H1 (cell line): ENCODE results near the gene LHFPL6. TPM values are rescaled to one million over a fixed set of nuclear protein-coding genes. Genes with fewer than 3 reads are reported as not detected.

ENCODE experiments used
- CTCF ChIA-PET: fragments of 300-600 bp; sonication (Branson Sonifier 250); formaldehyde crosslinking; loops from one replicate; lab custom pipeline; 2021; ENCODE audit not compliant: partially characterized antibody; lab: Charles Lee
- POLR2A ChIA-PET: fragments of 300-600 bp; sonication (Branson Sonifier 250); formaldehyde crosslinking; loops from one replicate; lab custom pipeline; 2021; ENCODE audit warnings: inconsistent platforms; ENCODE audit not compliant: partially characterized antibody; lab: Charles Lee
- DNase-seq, 2 experiments: peaks; one replicate each; pipeline versions ENCODE4 v3.0.0 to v3.0.0-alpha.2; 2010 to 2022; ENCODE audit warnings: low spot score in 2 of 2, low read depth in 1 of 2, mixed read lengths in 1 of 2
- FAIRE-seq: peaks from 2 replicates; lab custom pipeline; 2011; peaks lifted over from hg19 to GRCh38; lab: Jason Lieb, UNC
- H2AFZ ChIP-seq: 2 replicates; pipeline ENCODE4 v1.8.1; 2012; ENCODE audit warnings: low read length, inconsistent platforms
- H2AK5ac ChIP-seq: 2 replicates; pipeline ENCODE4 v1.6.1; 2013; ENCODE audit warnings: low read depth, low read length
- H2BK120ac ChIP-seq: replicated peaks from 2 replicates; pipeline ENCODE3; 2013; ENCODE audit warnings: low read depth, low read length, inconsistent platforms
- H2BK12ac ChIP-seq: 2 replicates; pipeline ENCODE4 v1.6.1; 2013; ENCODE audit warnings: low read depth, low read length
- H2BK15ac ChIP-seq: 2 replicates; pipeline ENCODE4 v1.6.1; 2013; ENCODE audit warnings: low read length
- H2BK20ac ChIP-seq: 2 replicates; pipeline ENCODE4 v1.6.1; 2013; ENCODE audit warnings: low read length
- H2BK5ac ChIP-seq: 2 replicates; pipeline ENCODE4 v1.6.1; 2013; ENCODE audit warnings: low read depth, low read length
- H3K14ac ChIP-seq: 2 replicates; pipeline ENCODE4 v1.6.1; 2013; ENCODE audit warnings: inconsistent platforms; ENCODE audit not compliant: insufficient read length
- H3K18ac ChIP-seq: 2 replicates; pipeline ENCODE4 v1.6.1; 2013; ENCODE audit warnings: low read length; ENCODE audit errors: extremely low read depth
- H3K23ac ChIP-seq: 2 replicates; pipeline ENCODE4 v1.6.1; 2013; ENCODE audit warnings: inconsistent platforms; ENCODE audit not compliant: insufficient read length
- H3K23me2 ChIP-seq: 2 replicates; pipeline ENCODE4 v1.6.1; 2013; ENCODE audit warnings: low read depth, low read length
- H3K27ac ChIP-seq: 2 replicates; pipeline ENCODE4 v1.6.1; 2011; ENCODE audit warnings: low read depth, low read length, inconsistent platforms
- H3K27me3 ChIP-seq, 4 experiments: replicated peaks in 1 of 4; 1 replicate in 1 of 4; 2 replicates in 3 of 4; pipeline versions ENCODE4 v1.6.1 to v1.8.1; 2011 to 2013; ENCODE audit warnings: low read length in 3 of 4, mild to moderate bottlenecking in 3 of 4, inconsistent platforms in 2 of 4, mixed read lengths in 2 of 4, moderate library complexity in 1 of 4; ENCODE audit not compliant: control insufficient read depth in 3 of 4, insufficient read depth in 3 of 4; ENCODE audit errors: extremely low read depth in 1 of 4
- H3K36me3 ChIP-seq, 4 experiments: 2 replicates each; pipeline versions ENCODE4 v1.6.1 to v1.8.1; 2011 to 2013; ENCODE audit warnings: mild to moderate bottlenecking in 4 of 4, low read length in 3 of 4, moderate library complexity in 2 of 4, control low read depth in 1 of 4, inconsistent platforms in 1 of 4; ENCODE audit not compliant: insufficient read depth in 4 of 4, control insufficient read depth in 2 of 4
- H3K4ac ChIP-seq: replicated peaks from 2 replicates; pipeline ENCODE3; 2013; ENCODE audit warnings: low read length, low read depth, mixed read lengths, inconsistent platforms; ENCODE audit not compliant: insufficient read length
- H3K4me1 ChIP-seq, 4 experiments: replicated peaks in 1 of 4; 1 replicate in 1 of 4; 2 replicates in 3 of 4; pipeline versions ENCODE4 v1.6.1 to v1.8.1; 2011 to 2013; ENCODE audit warnings: low read length in 3 of 4, inconsistent platforms in 2 of 4, mixed read lengths in 1 of 4; ENCODE audit not compliant: insufficient read depth in 4 of 4, control insufficient read depth in 3 of 4
- H3K4me2 ChIP-seq, 2 experiments: 2 replicates each; pipeline versions ENCODE4 v1.6.1 to v1.8.1; 2011 to 2013; ENCODE audit warnings: low read depth in 2 of 2, low read length in 2 of 2, control low read depth in 1 of 2, inconsistent platforms in 1 of 2, mild to moderate bottlenecking in 1 of 2; ENCODE audit not compliant: insufficient read depth in 1 of 2
- H3K4me3 ChIP-seq, 4 experiments: fragments of 200-600, 300-600 bp in 1 of 4; sonication (generic), shearing (Covaris generic), sonication (Bioruptor Twin) in 1 of 4; 2 replicates each; pipeline versions ENCODE4 v1.5.1 to v1.8.1; 2011 to 2016; ENCODE audit warnings: low read length in 4 of 4, low read depth in 3 of 4, control low read depth in 2 of 4, inconsistent platforms in 2 of 4, mild to moderate bottlenecking in 2 of 4, mixed read lengths in 1 of 4, moderate library complexity in 1 of 4; ENCODE audit not compliant: insufficient read depth in 2 of 4; ENCODE audit errors: extremely low read depth in 1 of 4
- H3K56ac ChIP-seq: replicated peaks from 2 replicates; pipeline ENCODE3; 2013; ENCODE audit warnings: low read depth, mild to moderate bottlenecking, mixed read lengths, low read length, inconsistent platforms; ENCODE audit not compliant: insufficient read length
- H3K79me1 ChIP-seq: 2 replicates; pipeline ENCODE4 v1.6.1; 2013; ENCODE audit warnings: low read depth, low read length, control low read depth
- H3K79me2 ChIP-seq, 2 experiments: 2 replicates each; pipeline versions ENCODE4 v1.6.1 to v1.8.1; 2012 to 2013; ENCODE audit warnings: low read length in 2 of 2, mild to moderate bottlenecking in 2 of 2, inconsistent platforms in 1 of 2; ENCODE audit not compliant: insufficient read depth in 2 of 2, control insufficient read depth in 1 of 2
- H3K9ac ChIP-seq, 4 experiments: replicated peaks in 1 of 4; 1 replicate in 1 of 4; 2 replicates in 3 of 4; pipeline versions ENCODE4 v1.6.1 to v1.8.1; 2011 to 2013; ENCODE audit warnings: low read depth in 3 of 4, low read length in 3 of 4, control low read depth in 2 of 4, mild to moderate bottlenecking in 2 of 4, moderate library complexity in 2 of 4, inconsistent platforms in 1 of 4; ENCODE audit errors: extremely low read depth in 1 of 4
- H3K9me3 ChIP-seq, 2 experiments: 2 replicates each; pipeline versions ENCODE4 v1.6.1 to v1.8.1; 2012 to 2013; ENCODE audit warnings: mild to moderate bottlenecking in 2 of 2, moderate library complexity in 2 of 2, control low read depth in 1 of 2, inconsistent platforms in 1 of 2, low read depth in 1 of 2, low read length in 1 of 2, mixed read lengths in 1 of 2; ENCODE audit not compliant: insufficient read depth in 2 of 2
- H4K20me1 ChIP-seq, 2 experiments: replicated peaks in 1 of 2; 2 replicates each; pipeline versions ENCODE3 to v1.8.1; 2011 to 2013; ENCODE audit warnings: inconsistent platforms in 2 of 2, low read length in 2 of 2, mild to moderate bottlenecking in 1 of 2; ENCODE audit not compliant: insufficient read depth in 2 of 2, control insufficient read depth in 1 of 2
- H4K5ac ChIP-seq: 2 replicates; pipeline ENCODE4 v1.6.1; 2013; ENCODE audit warnings: low read length, low read depth, mixed read lengths, inconsistent platforms; ENCODE audit not compliant: insufficient read length
- H4K8ac ChIP-seq: 2 replicates; pipeline ENCODE4 v1.8.0; 2013; ENCODE audit warnings: mild to moderate bottlenecking, moderate library complexity, low read length, inconsistent platforms; ENCODE audit not compliant: insufficient read depth; ENCODE audit errors: extremely low read depth
- H4K91ac ChIP-seq: replicated peaks from 2 replicates; pipeline ENCODE3; 2013; ENCODE audit warnings: low read length, mixed read lengths, inconsistent platforms; ENCODE audit not compliant: insufficient read length
- ASH2L ChIP-seq: fragments of 200-600, 300-600 bp; sonication (generic); IDR thresholded peaks from one replicate; pipeline ENCODE4 v1.7.1; 2017; ENCODE audit warnings: low read length
- CEBPB ChIP-seq: IDR thresholded peaks from 2 replicates; pipeline ENCODE4 v1.6.1; 2012; ENCODE audit warnings: low read depth, low read length
- CHD2 ChIP-seq: IDR thresholded peaks from 2 replicates; pipeline ENCODE4 v1.6.1; 2012; ENCODE audit warnings: low read length, improper control_type of control experiment
- EZH2 ChIP-seq: fragments of 200-600 bp; sonication (generic); IDR thresholded peaks from 2 replicates; pipeline ENCODE4 v1.7.1; 2012; ENCODE audit warnings: low read depth, mild to moderate bottlenecking, moderate library complexity, low read length, inconsistent platforms; ENCODE audit not compliant: severe bottlenecking
- HDAC6 ChIP-seq: IDR thresholded peaks from one replicate; pipeline ENCODE4 v1.7.1; 2012; ENCODE audit warnings: low read depth, mild to moderate bottlenecking, inconsistent platforms, low read length, moderate library complexity
- PHF8 ChIP-seq: fragments of 200-600 bp; sonication (generic); conservative IDR thresholded peaks from 2 replicates; pipeline ENCODE4 v1.7.1; 2012; ENCODE audit warnings: low read depth, mild to moderate bottlenecking, inconsistent platforms, low read length, moderate library complexity
- RNF2 ChIP-seq: fragments of 200-900, 300-1000 bp; sonication (generic); IDR thresholded peaks from 2 replicates; pipeline ENCODE4 v1.7.1; 2016; ENCODE audit warnings: borderline replicate concordance, low read depth, mild to moderate bottlenecking, antibody characterized with exemption, low read length; ENCODE audit not compliant: poor library complexity, severe bottlenecking; ENCODE audit errors: missing control alignments
- SAP30 ChIP-seq: fragments of 300-600 bp; sonication (generic); IDR thresholded peaks from 2 replicates; pipeline ENCODE4 v1.7.1; 2012; ENCODE audit warnings: low read length, moderate library complexity, mild to moderate bottlenecking, inconsistent platforms; ENCODE audit not compliant: insufficient read depth, insufficient replicate concordance
- SIX5 ChIP-seq: IDR thresholded peaks from 2 replicates; pipeline ENCODE4 v1.6.1; 2011; ENCODE audit warnings: mild to moderate bottlenecking, low read depth, low read length
- TEAD4 ChIP-seq: IDR thresholded peaks from 2 replicates; pipeline ENCODE4 v1.6.1; 2012; ENCODE audit warnings: low read depth, low read length, inconsistent platforms, mixed read lengths
- WGBS, 2 experiments: shearing (Covaris generic) in 1 of 2; methylation state at CpG; one replicate each; pipeline versions ENCODE4 v1.1.6 to v1.1.7; 2013 to 2015; ENCODE audit warnings: low lambda C conversion rate in 2 of 2, mixed read lengths in 2 of 2, inconsistent platforms in 1 of 2, low coverage in 1 of 2, missing lambda C conversion rate in 1 of 2; ENCODE audit not compliant: insufficient replicate concordance in 2 of 2, insufficient coverage in 1 of 2, insufficient read length in 1 of 2; ENCODE audit errors: extremely low coverage in 1 of 2, missing lambda C conversion rate in 1 of 2; 5-methylcytosine and 5-hydroxymethylcytosine counted together
- polyA plus RNA-seq, 7 experiments: library from polyadenylated mRNA; depleted of rRNA in 3 of 7; stranded (reverse) in 5 of 7; unstranded in 2 of 7; fragments of >200 nt in 5 of 7; fragments of 200-250 nt in 2 of 7; gene quantifications; 1 replicate in 5 of 7; 2 replicates in 1 of 7; 4 replicates in 1 of 7; pipeline versions ENCODE4 v1.2.1 to v1.2.3, GENCODE V29; 2011 to 2013; ENCODE audit warnings: missing spikeins in 2 of 7, mixed read lengths in 2 of 7
- total RNA-seq: library from RNA; stranded (reverse); fragmentation: NEBNext Ultra II Directional; extraction: Animal tissue kit (Norgen Biotek cat#: 25700); gene quantifications from 2 replicates; pipeline ENCODE4 v1.2.1, GENCODE V29; 2021
- TF ChIP-seq, protein P1 (sequence below), 3 experiments: IDR thresholded peaks; 1 replicate in 2 of 3; 2 replicates in 1 of 3; pipeline versions ENCODE4 v1.5.1 to v1.6.1; 2011; ENCODE audit warnings: low read length in 3 of 3, mild to moderate bottlenecking in 3 of 3, inconsistent platforms in 2 of 3, low read depth in 1 of 3, moderate library complexity in 1 of 3; ENCODE audit not compliant: insufficient read depth in 1 of 3; ENCODE audit errors: control extremely low read depth in 1 of 3

Gene LHFPL6
- total and polyA plus RNA-seq, 2 of the 8 experiments (the other 6 are each of a cell fraction or from before 2014, with no cell fraction given): 7.6 to 17.0 TPM

DNA sequence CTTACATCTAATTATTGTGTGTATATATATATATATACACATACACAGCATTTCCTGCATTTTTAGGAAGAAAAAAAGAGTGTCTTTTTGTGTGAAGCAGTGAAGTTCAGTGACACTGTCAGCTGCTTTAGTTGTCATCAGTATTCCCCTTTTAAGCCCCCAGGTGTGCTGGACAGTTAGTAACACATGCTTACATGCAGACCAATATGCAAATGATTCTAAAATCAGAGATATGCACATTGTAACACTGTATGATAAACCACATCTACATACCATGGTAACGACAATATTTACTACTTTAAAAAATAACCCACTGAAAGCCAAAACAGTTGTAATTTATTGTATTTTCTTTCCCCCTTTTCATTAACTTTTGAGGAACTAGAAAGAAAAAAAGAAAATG lies 16.8 kb downstream of the LHFPL6 start:
- H3K9ac ChIP-seq: no peak overlapping the region
- FAIRE-seq (no peak), DNase-seq (no peak)
- no peak overlapping the region for H2BK12ac ChIP-seq
- H3K23ac ChIP-seq: no peak overlapping the region
- H2AFZ ChIP-seq: no peak overlapping the region
- no peak overlapping the region for H3K14ac ChIP-seq
- no peaks in the 10 kb centered on the region for H3K27me3 ChIP-seq
- H3K27ac ChIP-seq: no peak overlapping the region
- no peak overlapping the region for H3K4me2 ChIP-seq
- H2BK15ac ChIP-seq: no peak overlapping the region
- H3K56ac ChIP-seq: no peak overlapping the region
- H3K4ac ChIP-seq: no peak overlapping the region
- H2BK5ac ChIP-seq: no peak overlapping the region
- WGBS, 2 experiments: 100% methylated on average over 1 of the region's 1 CpG; no CpG with 5 or more reads in 1 of the 2 experiments
- no peak overlapping the region for H2BK20ac ChIP-seq
- no peak overlapping the region for H4K91ac ChIP-seq
- H3K79me2 ChIP-seq: no peaks in the 10 kb centered on the region; a peak in 1 of 4 replicates
- peaks cover 0 to 1% of the 10 kb centered on the region in 2 experiments for H4K20me1 ChIP-seq
- H4K5ac ChIP-seq: no peak overlapping the region
- H3K36me3 ChIP-seq: no peaks in the 10 kb centered on the region
- CTCF ChIA-PET: interaction anchor here (0.6 to 1.4 kb wide), 3 partner anchors 26 to 171 kb away, joined by 3 to 6 read pairs (median 3); no protein-coding TSS in a partner anchor
- no peak overlapping the region for H2BK120ac ChIP-seq
- POLR2A ChIA-PET: no interaction called here
- no peak overlapping the region for H3K4me3 ChIP-seq
- H3K18ac ChIP-seq: no peak overlapping the region
- H2AK5ac ChIP-seq: no peak overlapping the region
- H4K8ac ChIP-seq: no peak overlapping the region
- H3K9me3 ChIP-seq: no peaks in the 10 kb centered on the region
- no peaks in the 10 kb centered on the region; the same call in 1 of the 2 replicates for H3K79me1 ChIP-seq
- peaks cover 0 to 2% (median 0%) of the 10 kb centered on the region in 4 experiments; a peak in 1 of 7 replicates for H3K4me1 ChIP-seq
- H3K23me2 ChIP-seq: no peaks in the 10 kb centered on the region
- no peak for TF ChIP-seq EZH2
- TF ChIP-seq SIX5: no peak
- no peak for TF ChIP-seq PHF8
- no peak for TF ChIP-seq ASH2L
- TF ChIP-seq TEAD4: no peak
- no peak for TF ChIP-seq CHD2
- no peak for TF ChIP-seq SAP30
- TF ChIP-seq, protein P1, sequence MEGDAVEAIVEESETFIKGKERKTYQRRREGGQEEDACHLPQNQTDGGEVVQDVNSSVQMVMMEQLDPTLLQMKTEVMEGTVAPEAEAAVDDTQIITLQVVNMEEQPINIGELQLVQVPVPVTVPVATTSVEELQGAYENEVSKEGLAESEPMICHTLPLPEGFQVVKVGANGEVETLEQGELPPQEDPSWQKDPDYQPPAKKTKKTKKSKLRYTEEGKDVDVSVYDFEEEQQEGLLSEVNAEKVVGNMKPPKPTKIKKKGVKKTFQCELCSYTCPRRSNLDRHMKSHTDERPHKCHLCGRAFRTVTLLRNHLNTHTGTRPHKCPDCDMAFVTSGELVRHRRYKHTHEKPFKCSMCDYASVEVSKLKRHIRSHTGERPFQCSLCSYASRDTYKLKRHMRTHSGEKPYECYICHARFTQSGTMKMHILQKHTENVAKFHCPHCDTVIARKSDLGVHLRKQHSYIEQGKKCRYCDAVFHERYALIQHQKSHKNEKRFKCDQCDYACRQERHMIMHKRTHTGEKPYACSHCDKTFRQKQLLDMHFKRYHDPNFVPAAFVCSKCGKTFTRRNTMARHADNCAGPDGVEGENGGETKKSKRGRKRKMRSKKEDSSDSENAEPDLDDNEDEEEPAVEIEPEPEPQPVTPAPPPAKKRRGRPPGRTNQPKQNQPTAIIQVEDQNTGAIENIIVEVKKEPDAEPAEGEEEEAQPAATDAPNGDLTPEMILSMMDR (IDR thresholded peaks at IDR 0.05; ENCODE audit: control extremely low read depth in 1 of 3, insufficient read depth in 1 of 3, low read depth in 1 of 3, low read length in 3 of 3): no peak
- no peak for TF ChIP-seq RNF2
- no peak for TF ChIP-seq HDAC6
- no peak for TF ChIP-seq CEBPB
